ENCODE results near the gene GLB1L3.

DNA sequence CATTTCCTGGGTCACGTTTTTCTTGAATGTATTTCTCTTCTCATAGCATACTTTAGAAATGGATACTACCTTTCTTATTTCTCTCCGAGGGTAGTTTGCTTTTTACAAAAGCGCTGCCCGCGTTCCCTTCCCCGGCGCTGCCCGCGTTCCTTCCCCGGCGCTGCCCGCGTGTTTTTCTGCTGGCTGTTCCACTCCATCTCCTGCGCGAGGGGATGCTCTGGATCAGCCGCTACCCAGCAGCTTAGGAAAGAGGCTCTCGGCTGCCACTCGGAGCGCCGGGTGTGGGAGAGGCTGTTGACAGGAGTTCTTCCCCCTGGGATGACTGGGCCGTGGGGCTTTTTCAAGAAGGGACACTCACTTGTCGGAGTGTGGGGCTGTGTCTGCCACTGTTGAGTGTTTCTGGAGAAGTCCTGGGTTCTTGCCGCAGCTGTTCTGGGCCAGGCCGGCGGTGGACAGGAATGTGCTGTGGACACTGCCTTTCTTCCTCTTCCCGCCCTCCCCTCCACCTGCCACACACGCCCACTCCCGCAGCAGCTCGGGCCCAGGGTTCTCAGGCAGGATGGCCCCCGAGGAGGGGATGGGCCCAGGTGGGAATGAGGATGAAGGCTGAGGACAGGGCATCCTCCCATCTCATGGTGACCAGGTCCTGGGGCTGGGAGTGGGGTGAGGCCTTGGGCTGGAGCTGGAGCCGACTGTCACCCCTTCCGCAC, 86.2 kb downstream of the GLB1L3 start:
- TF ChIP-seq CTCF (IDR thresholded peaks at IDR 0.05 in 2 of 3, conservative IDR thresholded peaks at IDR 0.05 in 1 of 3; ENCODE audit: borderline replicate concordance in 1 of 3, insufficient read depth in 1 of 3, low read depth in 2 of 3, low read length in 2 of 3): no peak
- TF ChIP-seq CBX3 (IDR thresholded peaks at IDR 0.05; ENCODE audit: low read depth): no peak
- no peak for TF ChIP-seq EZH2phosphoT487 (IDR thresholded peaks at IDR 0.05; ENCODE audit: borderline replicate concordance)
- TF ChIP-seq EGR1 (IDR thresholded peaks at IDR 0.05; ENCODE audit: low read depth): no peak
- no peak for TF ChIP-seq CEBPB (IDR thresholded peaks at IDR 0.05; ENCODE audit: low read depth)
